B cell (primary cell): ENCODE data around the gene SP6. TPM values are rescaled to one million over a fixed set of nuclear protein-coding genes. Genes with fewer than 3 reads are reported as not detected.

Experiments
- ATAC-seq: fragments of 200-7000 bp; cut with Tn5 transposase; one replicate; pipeline ENCODE4 v1.10.0; 2021; ENCODE audit warnings: low read depth, mild to moderate bottlenecking, moderate number of reproducible peaks, moderate library complexity
- CTCF ChIA-PET: fragments of 350-600 bp; sonication (Branson Sonifier 250); formaldehyde crosslinking; loops from one replicate; lab custom pipeline; 2021; ENCODE audit warnings: antibody characterized with exemption, inconsistent platforms; lab: Charles Lee
- POLR2A ChIA-PET: fragments of 350-600 bp; sonication (Branson Sonifier 250); formaldehyde crosslinking; loops from one replicate; lab custom pipeline; 2021; ENCODE audit warnings: antibody characterized with exemption; lab: Charles Lee
- DNase-seq: peaks from one replicate; pipeline ENCODE4 v3.0.0; 2013
- H2AFZ ChIP-seq: 2 replicates; pipeline ENCODE4 v1.6.1; 2012; ENCODE audit warnings: mild to moderate bottlenecking, low read depth, low read length; ENCODE audit not compliant: insufficient read depth, poor library complexity, severe bottlenecking
- H3K27ac ChIP-seq, 2 donors: 1 replicate in 1 of 2; 2 replicates in 1 of 2; pipeline ENCODE4 v1.5.1; 2012 to 2013; ENCODE audit warnings: low read length in 2 of 2, mild to moderate bottlenecking in 2 of 2, moderate library complexity in 1 of 2
- H3K27me3 ChIP-seq, 4 experiments: fragments of 200-600 bp in 1 of 4; sonication (generic) in 1 of 4; replicated peaks in 1 of 4; 1 replicate in 2 of 4; 2 replicates in 2 of 4; pipeline versions ENCODE4 v1.6.1 to v1.7.0; 2013 to 2016; ENCODE audit warnings: low read length in 3 of 4, mild to moderate bottlenecking in 2 of 4, mixed read lengths in 1 of 4, moderate library complexity in 1 of 4; ENCODE audit not compliant: insufficient read depth in 4 of 4, control insufficient read depth in 3 of 4; ENCODE audit errors: control extremely low read depth in 1 of 4
- H3K36me3 ChIP-seq, 2 experiments: replicated peaks in 1 of 2; 1 replicate in 1 of 2; 2 replicates in 1 of 2; pipeline versions ENCODE4 v1.6.1 to v1.7.1; 2013; ENCODE audit warnings: low read length in 1 of 2; ENCODE audit not compliant: insufficient read depth in 2 of 2, control insufficient read depth in 1 of 2; ENCODE audit errors: control extremely low read depth in 1 of 2, extremely low read depth in 1 of 2
- H3K4me1 ChIP-seq, 2 donors: fragments of 200-600 bp in 1 of 2; sonication (generic) in 1 of 2; 1 replicate in 1 of 2; 2 replicates in 1 of 2; pipeline versions ENCODE4 v1.5.1 to v1.6.1; 2013 to 2017; ENCODE audit warnings: low read length in 2 of 2; ENCODE audit not compliant: control insufficient read depth in 2 of 2, insufficient read depth in 2 of 2
- H3K4me2 ChIP-seq: replicated peaks from 2 replicates; pipeline ENCODE3; 2012; ENCODE audit warnings: mild to moderate bottlenecking, low read depth, low read length; ENCODE audit not compliant: poor library complexity, severe bottlenecking
- H3K4me3 ChIP-seq, 5 experiments: fragments of 200-600 bp in 1 of 5; sonication (generic) in 1 of 5; 1 replicate in 3 of 5; 2 replicates in 2 of 5; pipeline versions ENCODE4 v1.5.1 to v1.7.0; 2011 to 2016; ENCODE audit warnings: low read length in 4 of 5, mild to moderate bottlenecking in 4 of 5, low read depth in 2 of 5, control low read depth in 1 of 5, moderate library complexity in 1 of 5; ENCODE audit not compliant: insufficient read depth in 1 of 5; ENCODE audit errors: control extremely low read depth in 1 of 5, extremely low read depth in 1 of 5
- H3K79me2 ChIP-seq: fragments of 200-600 bp; sonication (generic); one replicate; pipeline ENCODE4 v1.6.0; 2016; ENCODE audit warnings: low read length; ENCODE audit not compliant: control insufficient read depth, insufficient read depth
- H3K9ac ChIP-seq: fragments of 200-600 bp; sonication (generic); 2 replicates; pipeline ENCODE4 v1.6.1; 2017; ENCODE audit warnings: mild to moderate bottlenecking, low read length, moderate library complexity
- H3K9me3 ChIP-seq, 3 donors: one replicate each; pipeline versions ENCODE4 v1.6.1 to v1.7.1; 2013; ENCODE audit warnings: low read length in 2 of 3; ENCODE audit not compliant: control insufficient read depth in 2 of 3, insufficient read depth in 1 of 3; ENCODE audit errors: control extremely low read depth in 1 of 3
- H4K20me1 ChIP-seq: 2 replicates; pipeline ENCODE4 v1.6.0; 2012; ENCODE audit warnings: mild to moderate bottlenecking, low read length; ENCODE audit not compliant: insufficient read depth, control insufficient read depth, poor library complexity, severe bottlenecking
- H3K27ac Mint-ChIP-seq: one replicate; pipeline ENCODE4 v1.8.0; 2021; ENCODE audit warnings: mixed read lengths
- H3K27me3 Mint-ChIP-seq: one replicate; pipeline ENCODE4 v1.8.0; 2021; ENCODE audit warnings: mixed read lengths
- H3K4me1 Mint-ChIP-seq: one replicate; pipeline ENCODE4 v1.8.0; 2021; ENCODE audit warnings: mixed read lengths
- H3K4me3 Mint-ChIP-seq: one replicate; pipeline ENCODE4 v1.8.0; 2021; ENCODE audit warnings: mixed read lengths
- H3K9me3 Mint-ChIP-seq: one replicate; pipeline ENCODE4 v1.8.0; 2022; ENCODE audit warnings: mixed read lengths; ENCODE audit not compliant: insufficient read depth
- CTCF ChIP-seq: fragments of 200-600 bp; IDR thresholded peaks from one replicate; pipeline ENCODE4 v1.8.0; 2022; ENCODE audit warnings: antibody characterized with exemption, mild to moderate bottlenecking
- EZH2 ChIP-seq: IDR thresholded peaks from 2 replicates; pipeline ENCODE4 v1.6.1; 2012; ENCODE audit warnings: borderline replicate concordance, low read depth, mild to moderate bottlenecking, moderate library complexity, low read length; ENCODE audit not compliant: insufficient read depth, poor library complexity, severe bottlenecking
- WGBS: methylation state at CpG from one replicate; pipeline ENCODE4 v1.1.5; 2013; ENCODE audit warnings: missing lambda C conversion rate; ENCODE audit not compliant: insufficient coverage; 5-methylcytosine and 5-hydroxymethylcytosine counted together
- intact Hi-C: fragments of 100-400 bp; cut with micrococcal nuclease; formaldehyde crosslinking; loops from one replicate; pipeline ENCODE4 v1.10.0; 2022
- polyA plus RNA-seq: library from polyadenylated mRNA; depleted of rRNA; stranded (reverse); fragments of >200 nt; gene quantifications from 2 replicates; pipeline ENCODE4 v1.2.3, GENCODE V29; 2012
- total RNA-seq, 2 donors: library from RNA; stranded (reverse); fragments of 120-200 nt in 1 of 2; gene quantifications; 1 replicate in 1 of 2; 2 replicates in 1 of 2; pipeline versions ENCODE4 v1.2.3 to v1.2.4, GENCODE V29; 2013 to 2022

Gene SP6
- total and polyA plus RNA-seq, 2 donors (not counting 1 experiment from before 2014, with no cell fraction given): 0.04 TPM; not detected in 1

GRCh38 chr17:47853616-47854015 lies 2.7 kb upstream of the SP6 start:
- no peaks in the 10 kb centered on the region for H3K36me3 ChIP-seq
- ATAC-seq (no peak), DNase-seq (no peak)
- no peaks in the 10 kb centered on the region for H3K9me3 Mint-ChIP-seq
- H3K4me3 ChIP-seq: no peak overlapping the region
- TF ChIP-seq EZH2: no peak
- no peak overlapping the region for H2AFZ ChIP-seq
- peaks cover 82% of the 10 kb centered on the region for H3K27me3 Mint-ChIP-seq
- peaks cover 18% of the 10 kb centered on the region for H3K4me1 Mint-ChIP-seq
- no peak overlapping the region for H3K9ac ChIP-seq
- no peaks in the 10 kb centered on the region for H4K20me1 ChIP-seq
- H3K4me2 ChIP-seq: no peak overlapping the region
- POLR2A ChIA-PET: no interaction called here
- H3K9me3 ChIP-seq: peaks cover 0 to 4% (median 0%) of the 10 kb centered on the region in 3 donors
- H3K27me3 ChIP-seq: peaks cover 0 to 81% (median 43%) of the 10 kb centered on the region in 4 experiments
- H3K4me3 Mint-ChIP-seq: no peak overlapping the region
- intact Hi-C loops: no loop called here
- no peak overlapping the region for H3K27ac Mint-ChIP-seq
- peaks cover 24 to 25% of the 10 kb centered on the region in 2 donors for H3K4me1 ChIP-seq
- no peaks in the 10 kb centered on the region for H3K79me2 ChIP-seq
- WGBS: 66% methylated on average over 5 of the region's 5 CpGs
- CTCF ChIA-PET: interaction anchor here (0.8 to 19.9 kb wide), 3 partner anchors 12 to 35 kb away, joined by 3 to 436 read pairs (median 4); partner anchors contain the start of gene SP2
- H3K27ac ChIP-seq: no peak overlapping the region

- TF ChIP-seq CTCF: no peak
- no peak for TF ChIP-seq EZH2
- H3K4me1 ChIP-seq: peaks cover 32 to 34% of the 10 kb centered on the region in 2 donors
- peak overlapping the region; percentile 46 for H3K4me3 Mint-ChIP-seq
- WGBS: 12% methylated on average over 23 of the region's 32 CpGs
- no peaks in the 10 kb centered on the region for H3K79me2 ChIP-seq
- H4K20me1 ChIP-seq: no peaks in the 10 kb centered on the region
- POLR2A ChIA-PET: interaction anchor here (2.4 kb wide), 1 partner anchor 43 kb away, joined by 8 read pairs; the partner anchor contains the start of gene SP2
- no peak overlapping the region for H2AFZ ChIP-seq
- intact Hi-C loops: no loop called here
- H3K9me3 Mint-ChIP-seq: no peaks in the 10 kb centered on the region
- peaks cover 79% of the 10 kb centered on the region for H3K27me3 Mint-ChIP-seq
- peak overlapping the region; percentile 31 for H3K9ac ChIP-seq
- peak overlapping the region; percentile 48 for H3K4me2 ChIP-seq
- peaks cover 0 to 86% (median 50%) of the 10 kb centered on the region in 4 experiments for H3K27me3 ChIP-seq
- H3K27ac ChIP-seq: no peak overlapping the region
- no peak for ATAC-seq
- CTCF ChIA-PET: interaction anchor here (0.7 to 19.9 kb wide), 4 partner anchors 11 to 36 kb away, joined by 3 to 436 read pairs (median 4); partner anchors contain the start of genes SCRN2 and SP2
- H3K4me3 ChIP-seq: peak overlapping the region in 1 of 5 experiments; percentile 29
- H3K4me1 Mint-ChIP-seq: peaks cover 20% of the 10 kb centered on the region
- H3K9me3 ChIP-seq: peaks cover 0 to 13% (median 0%) of the 10 kb centered on the region in 3 donors
- H3K27ac Mint-ChIP-seq: no peak overlapping the region
- H3K36me3 ChIP-seq: no peaks in the 10 kb centered on the region
- DNase-seq: peak; percentile 57
Measured at GRCh38 chr17:47852113-47852949, 1.4 kb upstream of the SP6 start.
